ENCODE measurements around the gene RBM33. TPM values are rescaled to one million over a fixed set of nuclear protein-coding genes. Genes with fewer than 3 reads are reported as not detected.

The RBM33 gene
- polyA plus RNA-seq, 2 of the 4 experiments (the other 2 are of a cell fraction) = 21.7 to 21.9 TPM

- CTCF ChIA-PET = interaction anchor here (1.6 kb wide), 1 partner anchor 19 kb away, joined by 3 read pairs; no protein-coding TSS in a partner anchor
- peak; percentile 71 to 76; a peak in 4 of 6 replicates for ATAC-seq
- peaks cover 2% of the 10 kb centered on the region; the same call in 1 of the 3 replicates for H3K4me1 ChIP-seq
These were observed 80.0 kb downstream of the RBM33 start for GRCh38 chr7:155724327-155725005.

GRCh38 chr7:155725006-155725355 lies 80.5 kb downstream of the RBM33 start:
- Histone ChIP-seq H3K4me2 (no peak overlapping the region), H3K4me1 (peaks cover 7% of the 10 kb centered on the region; the same call in 1 of the 3 replicates), H3K9me3 (no peaks in the 10 kb centered on the region), H3K4me3 (no peak overlapping the region), H3K27ac (no peak overlapping the region)
- TF ChIP-seq HEYL (CRISPR knock-in tag; IDR thresholded peaks at IDR 0.05) = no peak
- TF ChIP-seq HMGXB4 (CRISPR knock-in tag; IDR thresholded peaks at IDR 0.05; ENCODE audit: borderline replicate concordance) = no peak
- TF ChIP-seq RAD21 (conservative IDR thresholded peaks at IDR 0.05 in 1 of 2, IDR thresholded peaks at IDR 0.05 in 1 of 2) = no peak
- TF ChIP-seq EP300 (IDR thresholded peaks at IDR 0.05) = no peak
- no peak for TF ChIP-seq ZFP36 (IDR thresholded peaks at IDR 0.05; ENCODE audit: borderline replicate concordance, partially characterized antibody)
- TF ChIP-seq HES2 (IDR thresholded peaks at IDR 0.05) = no peak
- no peak for TF ChIP-seq CTCF (IDR thresholded peaks at IDR 0.05)
- TF ChIP-seq ZSCAN20 (CRISPR knock-in tag; IDR thresholded peaks at IDR 0.05) = no peak
- no peak for TF ChIP-seq CBX8 (IDR thresholded peaks at IDR 0.05)
- TF ChIP-seq FOSB (CRISPR knock-in tag; IDR thresholded peaks at IDR 0.05) = no peak
- ATAC-seq (no peak), DNase-seq (ENCODE audit: low read depth in 1 of 2, low spot score in 1 of 2) (no peak), FAIRE-seq (no peak)
- CTCF ChIA-PET = interaction anchor here (1.1 to 1.6 kb wide), 2 partner anchors 18 to 126 kb away, joined by 3 read pairs; no protein-coding TSS in a partner anchor
- WGBS (ENCODE audit: missing lambda C conversion rate) = 92% methylated on average over 2 of the region's 2 CpGs
- POLR2A ChIA-PET = no interaction called here

More at GRCh38 chr7:155724327-155725005, 80.0 kb downstream of the RBM33 start:
- no peaks in the 10 kb centered on the region for H3K9me3 ChIP-seq
- POLR2A ChIA-PET = no interaction called here
- H3K27ac ChIP-seq = no peak overlapping the region
- FAIRE-seq (no peak), DNase-seq (ENCODE audit: low read depth in 1 of 2, low spot score in 1 of 2) (peak in 1 of 2 experiments; percentile 24)
- WGBS (ENCODE audit: missing lambda C conversion rate) = 93% methylated on average over 14 of the region's 14 CpGs
- TF ChIP-seq CTCF (IDR thresholded peaks at IDR 0.05) = 0 out of 3 replicates have a peak, but pooled peaks have one; percentile 9
- no peak for TF ChIP-seq BHLHE40 (IDR thresholded peaks at IDR 0.05; ENCODE audit: low read depth, low read length)
- H3K4me3 ChIP-seq = no peak overlapping the region
- no peak overlapping the region for H3K4me2 ChIP-seq

- TF ChIP-seq USF2 (IDR thresholded peaks at IDR 0.05) (no peak), E2F6 (IDR thresholded peaks at IDR 0.05; ENCODE audit: borderline replicate concordance, low read depth) (no peak), ELK1 (IDR thresholded peaks at IDR 0.05; ENCODE audit: low read depth, low read length) (no peak), KDM1A (IDR thresholded peaks at IDR 0.05; ENCODE audit: low read depth) (no peak)
- Histone ChIP-seq H3K4me2 (no peak overlapping the region), H3K4me1 (peaks cover 25% of the 10 kb centered on the region), H3K4me3 (no peak overlapping the region), H3K9me3 (no peaks in the 10 kb centered on the region), H3K27ac (no peak overlapping the region)
- POLR2A ChIA-PET = no interaction called here
- FAIRE-seq (no peak), DNase-seq (ENCODE audit: low read depth in 1 of 2, low spot score in 1 of 2) (no peak), ATAC-seq (no peak)
- 91% methylated on average over 10 of the region's 10 CpGs for WGBS (ENCODE audit: missing lambda C conversion rate)
- CTCF ChIA-PET = interaction anchor here (0.9 to 2.5 kb wide), 6 partner anchors 10 to 383 kb away, joined by 3 to 20 read pairs (median 4); no protein-coding TSS in a partner anchor
These were observed 83.2 kb downstream of the RBM33 start for GRCh38 chr7:155727616-155728015.

Measured in A549 (cell line).